GM12892 (cell line): ENCODE results near the gene NUP98.

ENCODE experiments used
- POLR2A ChIP-seq: IDR thresholded peaks from 2 replicates; pipeline ENCODE4 v1.6.1; 2011; ENCODE audit warnings: low read depth, low read length, control low read depth
- POLR2AphosphoS5 ChIP-seq: IDR thresholded peaks from 2 replicates; pipeline ENCODE4 v1.6.1; 2011; ENCODE audit warnings: low read depth, low read length, control low read depth
- TAF1 ChIP-seq: IDR thresholded peaks from 2 replicates; pipeline ENCODE4 v1.6.1; 2011; ENCODE audit warnings: low read depth, mild to moderate bottlenecking, control low read depth, low read length, borderline replicate concordance

- no peak for TF ChIP-seq TAF1
- TF ChIP-seq POLR2A, result no peak
- no peak for TF ChIP-seq POLR2AphosphoS5
Measured at GRCh38 chr11:3745161-3745560, 52.2 kb downstream of the NUP98 start.
